Liver (tissue), 9 donors: Measurements from ENCODE around the gene HMGN4. TPM values are rescaled to one million over a fixed set of nuclear protein-coding genes. Genes with fewer than 3 reads are reported as not detected.

Experiments used
- DNase-seq: peaks from one replicate; pipeline ENCODE4 v3.0.0-alpha.2; 2017; ENCODE audit warnings: low spot score
- H3K27ac ChIP-seq, 2 donors: one replicate each; pipeline ENCODE4 v1.7.0; 2013; ENCODE audit warnings: inconsistent platforms in 2 of 2, low read length in 2 of 2, control low read depth in 1 of 2, low read depth in 1 of 2, mild to moderate bottlenecking in 1 of 2
- H3K27me3 ChIP-seq, 4 donors: one replicate each; pipeline versions ENCODE4 v1.6.1 to v1.7.0; 2013; ENCODE audit warnings: low read length in 3 of 4, inconsistent platforms in 1 of 4, mild to moderate bottlenecking in 1 of 4, moderate library complexity in 1 of 4; ENCODE audit not compliant: control insufficient read depth in 4 of 4, insufficient read depth in 4 of 4
- H3K36me3 ChIP-seq, 4 donors: one replicate each; pipeline versions ENCODE4 v1.6.1 to v1.7.0; 2013; ENCODE audit warnings: low read length in 3 of 4, mild to moderate bottlenecking in 3 of 4, low read depth in 1 of 4, moderate library complexity in 1 of 4; ENCODE audit not compliant: control insufficient read depth in 4 of 4, insufficient read depth in 3 of 4
- H3K4me1 ChIP-seq, 4 donors: one replicate each; pipeline versions ENCODE4 v1.6.1 to v1.7.0; 2013; ENCODE audit warnings: low read length in 3 of 4, mild to moderate bottlenecking in 3 of 4, moderate library complexity in 1 of 4; ENCODE audit not compliant: control insufficient read depth in 4 of 4, insufficient read depth in 4 of 4
- H3K4me3 ChIP-seq, 3 donors: one replicate each; pipeline versions ENCODE4 v1.6.1 to v1.7.0; 2013; ENCODE audit warnings: low read length in 3 of 3, control low read depth in 1 of 3, low read depth in 1 of 3, mild to moderate bottlenecking in 1 of 3
- H3K9ac ChIP-seq, 2 donors: one replicate each; pipeline ENCODE4 v1.7.0; 2013; ENCODE audit warnings: low read length in 2 of 2, mild to moderate bottlenecking in 2 of 2, moderate library complexity in 2 of 2, control low read depth in 1 of 2, low read depth in 1 of 2
- H3K9me3 ChIP-seq, 4 donors: one replicate each; pipeline versions ENCODE4 v1.6.1 to v1.7.0; 2013; ENCODE audit warnings: low read length in 3 of 4; ENCODE audit not compliant: control insufficient read depth in 4 of 4
- EGR1 ChIP-seq, 2 donors: IDR thresholded peaks; 2 replicates each; pipeline ENCODE4 v1.6.1; 2016 to 2018; ENCODE audit warnings: antibody characterized with exemption in 2 of 2, low read depth in 2 of 2
- FOXA1 ChIP-seq: IDR thresholded peaks from 2 replicates; pipeline ENCODE4 v1.6.1; 2016; ENCODE audit warnings: antibody characterized with exemption
- FOXA2 ChIP-seq: IDR thresholded peaks from 2 replicates; pipeline ENCODE4 v1.6.1; 2016; ENCODE audit warnings: antibody characterized with exemption
- GABPA ChIP-seq, 2 donors: IDR thresholded peaks in 1 of 2; conservative IDR thresholded peaks in 1 of 2; 2 replicates each; pipeline ENCODE4 v1.6.1; 2016; ENCODE audit warnings: antibody characterized with exemption in 2 of 2, mild to moderate bottlenecking in 1 of 2, moderate library complexity in 1 of 2
- HNF4A ChIP-seq, 2 donors: conservative IDR thresholded peaks; 2 replicates each; pipeline ENCODE4 v1.6.1; 2016; ENCODE audit warnings: antibody characterized with exemption in 2 of 2, mild to moderate bottlenecking in 2 of 2
- HNF4G ChIP-seq: IDR thresholded peaks from 2 replicates; pipeline ENCODE4 v1.6.1; 2016; ENCODE audit warnings: antibody characterized with exemption
- JUND ChIP-seq, 2 donors: IDR thresholded peaks; 2 replicates each; pipeline ENCODE4 v1.6.1; 2016; ENCODE audit warnings: antibody characterized with exemption in 2 of 2
- NR2F2 ChIP-seq: IDR thresholded peaks from 2 replicates; pipeline ENCODE4 v1.6.1; 2016; ENCODE audit warnings: antibody characterized with exemption
- RAD21 ChIP-seq, 2 donors: IDR thresholded peaks; 2 replicates each; pipeline ENCODE4 v1.6.1; 2016; ENCODE audit warnings: antibody characterized with exemption in 2 of 2, mild to moderate bottlenecking in 2 of 2
- REST ChIP-seq: IDR thresholded peaks from 2 replicates; pipeline ENCODE4 v1.6.1; 2016; ENCODE audit warnings: antibody characterized with exemption, mild to moderate bottlenecking
- RXRA ChIP-seq, 2 donors: IDR thresholded peaks; 2 replicates each; pipeline ENCODE4 v1.6.1; 2017 to 2018; ENCODE audit warnings: antibody characterized with exemption in 2 of 2, mild to moderate bottlenecking in 1 of 2
- SP1 ChIP-seq: IDR thresholded peaks from 2 replicates; pipeline ENCODE4 v1.6.1; 2018; ENCODE audit warnings: antibody characterized with exemption, mild to moderate bottlenecking
- TAF1 ChIP-seq: conservative IDR thresholded peaks from 2 replicates; pipeline ENCODE4 v1.6.1; 2016; ENCODE audit warnings: antibody characterized with exemption, mild to moderate bottlenecking
- YY1 ChIP-seq: IDR thresholded peaks from 2 replicates; pipeline ENCODE4 v1.6.1; 2016; ENCODE audit warnings: antibody characterized with exemption, mild to moderate bottlenecking
- WGBS: extraction: QIAGEN DNeasy Blood & Tissue Kit; methylation state at CpG from one replicate; pipeline ENCODE4 v1.1.7; 2013; 5-methylcytosine and 5-hydroxymethylcytosine counted together
- polyA plus RNA-seq, 2 donors: library from polyadenylated mRNA; stranded (reverse) in 1 of 2; unstranded in 1 of 2; fragments of 200-250 nt in 1 of 2; fragments of >200 nt in 1 of 2; fragmentation: Nextera tagmentation in 1 of 2; extraction: Ambion mirVana in 1 of 2; gene quantifications; one replicate each; pipeline versions ENCODE4 v1.2.1 to v1.2.3, GENCODE V29; 2013 to 2015
- total RNA-seq, 2 donors: library from RNA; depleted of rRNA; stranded (reverse); fragments of >200 nt; gene quantifications; one replicate each; pipeline ENCODE4 v1.2.3, GENCODE V29; 2014
- TF ChIP-seq, protein P1 (sequence below): IDR thresholded peaks from 2 replicates; pipeline ENCODE4 v1.6.1; 2016; ENCODE audit warnings: antibody characterized with exemption
- TF ChIP-seq, protein P2 (sequence below): fragments of 150-350 bp; IDR thresholded peaks from 2 replicates; pipeline ENCODE4 v1.5.1; 2017; ENCODE audit warnings: improper control_type of control experiment, low read depth, low read length; ENCODE audit not compliant: missing input control
- TF ChIP-seq, protein P3 (sequence below): IDR thresholded peaks from 2 replicates; pipeline ENCODE4 v1.6.1; 2016; ENCODE audit warnings: antibody characterized with exemption
- donor health status: healthy.
- donor health status: healthy.
- donor health status: healthy.
- donor health status: healthy.
- donor health status: healthy.

The HMGN4 gene
- total and polyA plus RNA-seq, 4 donors: 8.2 to 13.3 (median 10.1) TPM

- no peak for DNase-seq
- TF ChIP-seq RAD21 (IDR thresholded peaks at IDR 0.05) (peak; percentile 9 to 16), TAF1 (no peak)
- H3K27ac ChIP-seq: no peak overlapping the region
- H3K9me3 ChIP-seq: no peaks in the 10 kb centered on the region
- H3K9ac ChIP-seq: no peak overlapping the region
- H3K36me3 ChIP-seq: no peaks in the 10 kb centered on the region
- H3K27me3 ChIP-seq: no peaks in the 10 kb centered on the region
- H3K4me3 ChIP-seq: no peak overlapping the region
- WGBS: 90% methylated on average over 2 of the region's 2 CpGs
- H3K4me1 ChIP-seq: no peaks in the 10 kb centered on the region
These were observed 44.9 kb upstream of the HMGN4 start for GRCh38 chr6:26493258-26493657.

DNA sequence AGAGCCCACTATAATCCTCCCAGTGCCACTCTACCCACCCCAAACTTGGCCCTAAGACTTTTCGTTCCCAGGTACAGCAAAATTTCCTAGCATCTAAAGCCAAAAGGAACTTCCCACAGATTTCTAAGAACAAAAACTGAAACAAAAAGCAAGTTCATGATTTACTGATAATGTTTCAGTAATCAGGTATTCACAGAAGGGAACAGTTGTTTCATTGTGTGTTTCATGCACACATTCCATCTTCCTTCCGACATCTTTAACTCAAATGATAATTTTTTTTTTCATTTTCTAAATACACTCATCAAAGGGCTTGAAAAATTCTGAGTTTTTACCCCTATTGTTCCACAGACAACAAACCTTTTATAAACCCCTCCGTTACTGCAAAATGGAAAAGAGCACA is 44.0 kb upstream of the HMGN4 start:
- no peaks in the 10 kb centered on the region for H3K27me3 ChIP-seq
- TF ChIP-seq EGR1 (IDR thresholded peaks at IDR 0.05; ENCODE audit: low read depth in 2 of 2): no peak
- TF ChIP-seq, protein P1, sequence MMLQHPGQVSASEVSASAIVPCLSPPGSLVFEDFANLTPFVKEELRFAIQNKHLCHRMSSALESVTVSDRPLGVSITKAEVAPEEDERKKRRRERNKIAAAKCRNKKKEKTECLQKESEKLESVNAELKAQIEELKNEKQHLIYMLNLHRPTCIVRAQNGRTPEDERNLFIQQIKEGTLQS: no peak
- TF ChIP-seq, protein P2, sequence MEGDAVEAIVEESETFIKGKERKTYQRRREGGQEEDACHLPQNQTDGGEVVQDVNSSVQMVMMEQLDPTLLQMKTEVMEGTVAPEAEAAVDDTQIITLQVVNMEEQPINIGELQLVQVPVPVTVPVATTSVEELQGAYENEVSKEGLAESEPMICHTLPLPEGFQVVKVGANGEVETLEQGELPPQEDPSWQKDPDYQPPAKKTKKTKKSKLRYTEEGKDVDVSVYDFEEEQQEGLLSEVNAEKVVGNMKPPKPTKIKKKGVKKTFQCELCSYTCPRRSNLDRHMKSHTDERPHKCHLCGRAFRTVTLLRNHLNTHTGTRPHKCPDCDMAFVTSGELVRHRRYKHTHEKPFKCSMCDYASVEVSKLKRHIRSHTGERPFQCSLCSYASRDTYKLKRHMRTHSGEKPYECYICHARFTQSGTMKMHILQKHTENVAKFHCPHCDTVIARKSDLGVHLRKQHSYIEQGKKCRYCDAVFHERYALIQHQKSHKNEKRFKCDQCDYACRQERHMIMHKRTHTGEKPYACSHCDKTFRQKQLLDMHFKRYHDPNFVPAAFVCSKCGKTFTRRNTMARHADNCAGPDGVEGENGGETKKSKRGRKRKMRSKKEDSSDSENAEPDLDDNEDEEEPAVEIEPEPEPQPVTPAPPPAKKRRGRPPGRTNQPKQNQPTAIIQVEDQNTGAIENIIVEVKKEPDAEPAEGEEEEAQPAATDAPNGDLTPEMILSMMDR: no peak
- TF ChIP-seq GABPA (IDR thresholded peaks at IDR 0.05 in 1 of 2, conservative IDR thresholded peaks at IDR 0.05 in 1 of 2): no peak
- no peak for TF ChIP-seq JUND (IDR thresholded peaks at IDR 0.05)
- no peak for TF ChIP-seq YY1
- no peak for TF ChIP-seq NR2F2
- TF ChIP-seq FOXA1: no peak
- TF ChIP-seq RAD21 (IDR thresholded peaks at IDR 0.05): no peak
- TF ChIP-seq TAF1: no peak
- no peak for TF ChIP-seq HNF4G
- no peak overlapping the region for H3K4me3 ChIP-seq
- no peaks in the 10 kb centered on the region for H3K4me1 ChIP-seq
- no peak overlapping the region for H3K9ac ChIP-seq
- DNase-seq: no peak
- H3K36me3 ChIP-seq: no peaks in the 10 kb centered on the region
- H3K9me3 ChIP-seq: no peaks in the 10 kb centered on the region
- no peak overlapping the region for H3K27ac ChIP-seq
- 82% methylated on average over 3 of the region's 3 CpGs for WGBS

GRCh38 chr6:26495281-26495680 is 42.9 kb upstream of the HMGN4 start:
- no peak overlapping the region for H3K27ac ChIP-seq
- no peak overlapping the region for H3K4me3 ChIP-seq
- H3K9me3 ChIP-seq: no peaks in the 10 kb centered on the region
- no peaks in the 10 kb centered on the region for H3K36me3 ChIP-seq
- H3K9ac ChIP-seq: no peak overlapping the region
- DNase-seq: no peak
- H3K4me1 ChIP-seq: no peaks in the 10 kb centered on the region
- TF ChIP-seq HNF4A (conservative IDR thresholded peaks at IDR 0.05) (no peak), JUND (IDR thresholded peaks at IDR 0.05) (no peak), YY1 (no peak), RAD21 (IDR thresholded peaks at IDR 0.05) (no peak), FOXA2 (no peak), REST (no peak), FOXA1 (no peak), TAF1 (no peak), HNF4G (no peak), RXRA (IDR thresholded peaks at IDR 0.05) (no peak), SP1 (no peak), NR2F2 (no peak)
- TF ChIP-seq, protein P1: no peak
- TF ChIP-seq, protein P3, sequence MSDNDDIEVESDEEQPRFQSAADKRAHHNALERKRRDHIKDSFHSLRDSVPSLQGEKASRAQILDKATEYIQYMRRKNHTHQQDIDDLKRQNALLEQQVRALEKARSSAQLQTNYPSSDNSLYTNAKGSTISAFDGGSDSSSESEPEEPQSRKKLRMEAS: no peak
- H3K27me3 ChIP-seq: no peaks in the 10 kb centered on the region
- WGBS: 36% methylated on average over 1 of the region's 1 CpG
